Activated T-cell treated with anti-CD3 and anti-CD28 coated beads, Interleukin-2, amount 50 U/mL, for 1 hour (primary cell): ENCODE results near the gene TMEM8B.

Experiments
- DNase-seq: peaks from one replicate; pipeline ENCODE4 v3.0.0-alpha.2; 2020

TMEM8B gene

DNA sequence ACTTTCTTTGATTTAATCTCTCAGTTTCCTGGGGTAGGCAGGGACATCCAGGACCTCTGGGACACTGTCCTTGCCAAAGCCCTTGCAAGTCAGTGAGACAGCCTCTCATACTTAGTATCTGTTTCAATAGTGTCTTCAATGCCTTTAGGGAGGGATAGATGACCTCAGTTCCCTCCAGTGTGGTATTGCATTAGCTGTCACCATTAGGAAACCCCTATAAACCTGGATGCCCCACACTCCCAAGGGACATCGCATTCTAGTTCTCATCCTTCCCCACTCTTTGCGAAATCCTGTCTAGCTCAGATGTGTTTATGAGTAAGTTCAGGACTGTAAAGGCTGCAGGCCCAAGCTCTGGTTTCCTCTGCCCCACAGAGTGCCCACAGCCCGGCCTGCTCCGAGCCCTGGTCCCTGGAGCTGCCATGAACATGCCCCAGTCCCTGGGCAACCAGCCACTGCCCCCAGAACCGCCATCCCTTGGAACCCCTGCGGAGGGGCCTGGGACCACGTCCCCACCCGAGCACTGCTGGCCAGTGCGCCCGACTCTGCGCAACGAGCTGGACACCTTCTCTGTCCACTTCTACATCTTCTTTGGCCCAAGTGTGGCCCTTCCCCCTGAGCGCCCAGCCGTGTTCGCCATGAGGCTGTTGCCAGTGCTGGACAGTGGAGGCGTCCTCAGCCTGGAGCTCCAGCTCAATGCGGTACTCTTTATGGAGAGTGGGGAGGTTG lies 13.2 kb downstream of the TMEM8B start:
- DNase-seq = no peak

DNA sequence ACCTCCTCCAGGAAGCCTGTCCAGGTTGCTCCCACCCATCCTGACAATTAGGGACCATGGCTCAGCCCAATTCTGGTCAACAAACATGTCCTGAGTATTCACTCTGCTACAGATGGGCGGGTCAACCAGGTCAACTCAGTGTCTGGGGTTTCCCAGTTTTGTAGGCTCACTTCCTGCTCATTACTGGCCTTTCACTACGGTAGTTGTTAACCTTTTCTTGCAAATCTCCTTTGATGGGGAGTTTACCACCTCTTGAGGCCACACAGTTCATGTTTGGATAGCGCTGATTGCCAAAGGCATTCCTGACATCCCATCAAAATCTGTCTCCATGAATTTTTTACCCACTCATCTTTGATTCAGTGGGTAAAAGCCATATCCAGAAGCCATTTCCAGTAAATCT lies 13.8 kb downstream of the TMEM8B start:
- no peak for DNase-seq

DNA sequence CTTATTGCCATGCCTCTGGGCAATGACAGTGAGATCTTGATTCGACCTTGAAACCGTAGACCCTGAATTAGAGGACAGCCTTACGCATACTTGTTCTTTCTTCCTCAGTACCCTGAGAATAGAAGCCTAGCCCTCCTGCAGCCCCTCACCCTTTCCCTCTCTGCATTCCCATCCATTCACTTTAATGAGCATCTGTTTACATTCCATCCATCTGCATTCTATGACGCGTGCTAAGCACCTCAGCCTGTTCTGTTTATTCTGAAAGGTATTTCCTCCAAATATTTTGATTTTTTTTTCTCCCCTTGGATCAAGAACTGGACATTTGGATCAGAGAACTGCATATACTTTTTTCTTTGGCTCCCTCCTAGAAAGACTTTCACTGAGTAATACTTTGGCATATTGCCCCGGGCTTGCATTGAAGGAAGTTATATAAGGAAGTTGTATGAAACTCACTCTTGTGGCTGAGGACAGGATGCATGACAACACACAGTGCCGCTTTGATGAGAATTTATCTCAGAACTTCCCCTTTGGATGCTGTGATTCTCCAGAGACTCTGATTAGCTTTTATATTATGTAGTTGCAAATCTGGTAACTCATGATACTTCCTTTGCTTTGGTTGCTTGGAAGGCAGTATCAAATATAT lies 15.7 kb downstream of the TMEM8B start:
- DNase-seq = no peak

DNA sequence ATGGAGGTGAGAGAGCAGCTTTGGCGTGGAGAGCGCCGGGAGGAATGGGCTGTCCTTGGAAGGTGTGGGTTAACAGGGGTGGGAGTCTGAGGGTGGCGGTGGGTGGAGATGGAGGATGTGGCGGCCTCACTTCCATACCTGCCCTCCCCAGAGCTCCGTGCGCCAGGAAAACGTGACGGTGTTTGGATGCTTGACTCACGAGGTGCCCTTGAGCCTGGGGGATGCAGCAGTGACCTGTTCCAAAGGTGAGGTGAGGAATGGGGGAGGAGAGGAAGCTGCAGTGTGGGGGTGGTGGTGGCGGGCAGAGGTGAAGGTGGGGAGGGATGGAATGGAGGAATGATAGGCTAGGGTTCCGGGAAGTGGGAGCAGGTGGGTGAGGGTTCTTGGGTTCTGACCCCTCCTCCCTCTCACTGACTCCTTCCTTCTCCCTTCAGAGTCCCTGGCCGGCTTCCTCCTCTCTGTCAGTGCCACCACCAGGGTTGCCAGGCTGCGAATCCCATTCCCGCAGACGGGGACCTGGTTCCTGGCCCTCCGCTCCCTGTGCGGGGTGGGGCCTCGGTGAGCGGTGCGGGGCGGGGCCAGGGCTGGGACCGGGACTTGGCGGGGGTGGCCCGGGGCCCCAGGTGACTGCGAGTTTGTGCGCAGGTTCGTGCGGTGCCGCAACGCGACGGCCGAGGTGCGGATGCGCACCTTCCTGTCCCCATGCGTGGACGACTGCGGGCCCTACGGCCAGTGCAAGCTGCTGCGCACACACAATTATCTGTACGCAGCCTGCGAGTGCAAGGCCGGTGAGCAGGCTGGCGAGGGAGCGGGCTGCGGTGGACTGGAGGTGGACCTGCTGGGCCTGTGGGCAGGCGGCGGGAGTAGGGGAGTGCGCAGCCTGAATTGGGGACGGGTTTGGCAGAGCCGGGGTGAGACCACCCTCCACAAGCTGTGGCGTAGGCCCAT lies 17.1 kb downstream of the TMEM8B start:
- DNase-seq = no peak

DNA sequence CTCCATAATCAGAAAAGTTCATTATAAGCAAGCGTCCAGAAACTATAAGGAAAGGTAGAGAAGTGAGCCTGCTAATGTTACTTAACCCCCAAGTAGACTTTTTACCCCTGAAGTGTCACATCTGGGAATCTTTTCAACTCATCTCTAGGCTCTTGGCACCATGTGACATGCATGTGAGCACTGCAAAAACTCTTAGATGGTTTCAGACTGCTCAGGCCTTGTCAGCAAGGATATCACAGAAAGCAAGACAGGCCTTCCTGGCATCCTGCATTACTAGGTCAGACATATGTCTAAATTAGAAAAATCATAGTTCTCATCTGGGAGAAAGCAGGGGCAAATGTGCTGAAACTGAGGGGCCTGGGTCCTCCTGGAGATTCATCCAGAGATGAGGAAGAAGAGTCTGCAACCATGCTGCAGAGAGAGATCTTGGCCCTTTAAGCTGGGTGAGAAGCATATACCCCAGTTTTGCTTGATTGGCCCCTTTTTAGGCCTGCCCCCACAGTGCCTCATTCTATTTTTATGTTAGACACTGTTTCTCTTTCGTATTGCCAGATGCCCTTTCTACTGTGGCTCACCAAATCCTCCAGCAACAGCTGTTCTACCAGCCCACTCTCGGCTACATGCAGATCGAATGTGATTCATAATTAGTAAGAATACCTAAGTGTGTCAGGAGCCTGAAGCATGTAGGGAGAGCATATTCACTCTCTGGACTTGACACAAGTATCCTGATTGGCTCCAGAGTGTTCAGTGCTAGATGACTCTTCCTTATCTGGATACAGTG lies 19.0 kb downstream of the TMEM8B start:
- no peak for DNase-seq

DNA sequence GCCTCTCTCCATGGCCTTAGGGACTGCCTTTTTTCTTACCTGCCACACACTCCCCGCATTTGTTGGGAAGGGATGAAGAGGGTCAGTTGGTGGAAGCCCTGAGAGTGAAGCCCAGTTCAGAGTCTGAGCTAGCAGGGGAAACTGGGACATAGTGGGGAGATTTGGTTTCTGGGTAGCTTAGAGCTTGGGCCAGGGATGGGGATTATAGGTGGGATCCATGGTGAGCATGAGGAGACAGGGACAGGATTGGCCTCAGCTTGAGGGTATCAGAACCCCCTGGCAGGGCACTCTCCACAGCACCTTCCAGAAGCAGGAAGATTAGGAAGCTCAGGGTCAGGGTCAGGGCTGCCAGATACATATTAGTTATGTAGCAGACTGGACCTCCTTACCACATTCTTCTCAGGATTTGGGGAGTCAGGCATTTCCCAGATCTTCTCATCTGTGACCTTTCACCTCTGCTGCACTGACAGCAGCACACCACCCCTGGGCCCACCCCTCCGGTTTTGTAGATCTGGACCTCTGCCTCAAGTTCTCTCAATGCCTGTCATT lies 23.3 kb downstream of the TMEM8B start:
- no peak for DNase-seq

DNA sequence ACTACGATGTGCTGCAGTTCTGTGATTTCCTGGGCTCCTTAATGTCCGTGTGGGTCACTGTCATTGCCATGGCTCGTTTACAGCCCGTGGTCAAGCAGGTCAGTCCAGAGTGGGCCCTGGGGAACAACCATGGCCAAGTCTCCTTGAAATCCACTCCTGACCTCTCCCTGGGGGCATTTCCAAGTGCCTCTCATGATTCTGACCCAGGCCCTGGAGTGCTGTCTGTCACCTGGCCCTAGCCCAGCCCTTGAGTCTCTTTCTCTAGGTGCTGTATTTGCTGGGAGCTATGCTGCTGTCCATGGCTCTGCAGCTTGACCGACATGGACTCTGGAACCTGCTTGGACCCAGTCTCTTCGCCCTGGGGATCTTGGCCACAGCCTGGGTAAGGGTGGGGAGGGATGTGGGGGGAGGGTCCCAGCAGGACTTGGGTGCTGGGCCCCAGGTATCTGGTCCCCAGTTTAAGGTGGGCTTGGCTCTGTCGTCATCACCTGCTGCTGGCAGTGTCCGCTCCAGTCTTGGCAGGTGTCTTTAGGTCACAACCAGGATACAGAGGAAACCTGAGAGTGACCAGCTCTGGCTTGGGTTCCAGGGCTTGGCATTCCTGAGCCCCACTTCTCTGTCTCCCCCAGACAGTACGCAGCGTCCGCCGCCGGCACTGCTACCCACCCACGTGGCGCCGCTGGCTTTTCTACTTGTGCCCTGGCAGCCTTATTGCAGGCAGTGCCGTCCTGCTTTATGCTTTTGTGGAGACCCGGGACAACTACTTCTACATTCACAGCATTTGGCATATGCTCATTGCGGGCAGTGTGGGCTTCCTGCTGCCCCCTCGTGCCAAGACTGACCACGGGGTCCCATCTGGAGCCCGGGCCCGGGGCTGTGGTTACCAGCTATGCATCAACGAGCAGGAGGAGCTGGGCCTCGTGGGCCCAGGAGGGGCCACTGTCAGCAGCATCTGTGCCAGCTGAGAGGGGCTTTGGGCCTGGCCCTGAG lies 24.1 kb downstream of the TMEM8B start:
- no peak for DNase-seq

DNA sequence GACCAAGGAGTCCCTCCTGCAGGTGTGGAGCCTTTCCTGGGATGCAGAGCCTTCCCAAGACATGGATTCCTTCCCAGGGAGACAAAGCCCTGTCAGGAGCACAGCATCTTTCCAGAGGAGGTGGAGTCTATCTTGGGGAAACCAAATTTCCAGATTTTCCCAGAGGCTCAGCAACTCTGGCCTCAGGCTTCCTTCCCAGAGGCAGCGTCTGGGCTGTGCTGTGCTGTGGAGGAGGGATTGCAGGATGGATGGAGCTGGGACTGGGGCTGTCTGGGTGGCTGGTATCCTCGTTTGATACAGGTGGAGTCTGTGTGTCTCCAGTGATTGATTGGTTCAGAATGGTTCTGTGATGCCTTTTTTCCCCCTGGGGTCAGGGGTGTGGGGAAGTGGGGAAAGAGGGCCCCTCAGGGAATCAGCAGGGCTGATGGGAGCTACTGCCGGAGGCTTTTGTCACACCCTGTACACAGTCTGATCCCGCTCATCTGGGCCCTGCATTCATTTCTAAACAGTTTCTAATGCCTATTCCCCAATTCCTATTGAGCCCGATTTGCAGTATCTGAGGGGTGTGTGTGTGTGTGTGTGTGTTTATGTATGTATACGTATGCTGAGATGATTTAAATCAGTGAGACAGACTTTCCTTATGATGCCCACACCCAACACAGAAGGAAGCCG lies 25.2 kb downstream of the TMEM8B start:
- DNase-seq = no peak

DNA sequence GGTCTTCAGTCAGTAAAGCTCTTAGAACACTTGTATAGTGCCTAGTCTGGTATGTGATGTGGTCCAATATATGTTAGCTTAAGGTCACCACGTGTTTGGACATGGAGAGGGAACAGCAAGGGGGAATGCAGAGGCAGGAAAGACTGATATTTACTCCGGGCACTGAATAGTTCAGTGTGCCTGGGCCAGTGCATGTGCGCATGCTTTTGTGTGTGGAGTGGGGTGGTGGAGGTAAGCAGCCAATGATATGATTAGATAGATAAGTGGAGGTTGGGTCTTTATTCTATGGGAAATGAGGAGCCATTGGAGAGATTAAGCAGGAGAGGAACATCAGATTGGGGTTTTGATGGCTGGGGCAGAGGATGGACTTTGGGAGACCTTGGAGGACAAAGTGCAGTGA lies 27.2 kb downstream of the TMEM8B start:
- DNase-seq = no peak

DNA sequence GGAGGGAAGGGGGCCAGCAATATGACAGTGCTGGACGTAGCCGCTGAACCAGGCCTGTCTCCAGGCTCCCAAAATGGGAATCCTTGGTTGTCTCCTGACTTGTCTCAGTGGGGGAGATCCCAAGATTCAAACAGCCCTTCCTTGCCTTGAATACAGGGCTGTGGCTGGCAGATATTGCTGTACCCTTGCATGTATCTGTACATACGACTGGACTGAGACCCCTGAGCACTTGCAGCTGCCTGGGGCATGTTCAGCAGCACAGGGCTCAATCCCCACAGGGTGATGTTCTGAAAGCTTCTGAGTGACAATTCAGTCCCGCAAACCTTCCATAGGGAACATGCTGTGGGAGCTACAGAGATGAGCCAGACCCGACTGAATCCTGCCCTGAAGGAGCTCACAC lies 27.9 kb downstream of the TMEM8B start:
- DNase-seq = no peak

DNA sequence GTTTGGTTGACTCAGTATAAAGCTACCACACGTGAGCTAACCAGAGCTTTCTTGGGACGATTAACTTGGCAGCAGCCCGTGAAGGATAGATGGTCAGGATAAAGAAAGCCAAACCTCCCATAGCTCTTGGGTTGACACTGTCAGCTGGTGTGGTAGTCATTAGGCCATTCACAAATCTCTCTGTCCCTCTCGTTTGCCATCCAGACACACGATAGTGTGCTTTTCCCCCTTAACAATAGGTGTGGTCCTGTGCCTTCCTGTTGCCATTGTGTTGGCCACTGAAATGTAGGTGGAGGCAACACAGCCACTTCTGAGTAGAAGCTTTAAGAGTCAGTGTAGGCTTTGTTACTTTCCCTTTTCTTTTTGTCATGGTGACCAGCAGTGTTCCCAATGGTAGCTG lies 29.4 kb downstream of the TMEM8B start:
- no peak for DNase-seq

DNA sequence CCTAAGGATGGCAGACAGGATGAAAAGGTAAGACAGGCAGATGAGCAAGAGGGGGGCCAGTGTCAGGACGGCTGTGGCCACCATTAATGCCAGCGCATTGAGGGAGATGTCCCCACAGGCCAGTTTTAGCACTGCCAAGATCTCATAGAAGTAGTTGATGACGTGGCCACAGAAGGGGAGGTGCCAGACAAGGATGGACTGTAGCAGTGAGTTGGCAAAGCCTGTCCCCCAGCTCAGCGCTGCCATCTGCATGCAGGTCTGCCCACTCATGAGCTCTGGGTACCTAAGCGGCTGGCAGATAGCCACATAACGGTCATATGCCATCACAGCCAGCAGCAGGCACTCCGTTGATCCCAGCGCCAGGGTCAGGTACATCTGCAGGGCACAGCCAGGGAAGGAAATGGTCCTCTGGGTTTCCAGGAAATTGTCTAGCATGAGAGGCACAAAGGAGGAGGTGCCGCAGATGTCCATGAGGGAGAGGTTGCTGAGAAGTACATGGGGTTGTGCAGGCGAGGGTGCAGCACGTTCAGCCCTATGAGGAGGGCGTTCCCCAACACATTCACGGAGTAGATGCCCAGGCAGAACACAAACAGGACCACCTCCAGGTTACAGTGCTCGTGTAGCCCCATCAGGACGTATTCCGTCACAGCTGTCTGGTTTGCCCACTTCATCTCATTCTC lies 30.4 kb downstream of the TMEM8B start:
- no peak for DNase-seq

DNA sequence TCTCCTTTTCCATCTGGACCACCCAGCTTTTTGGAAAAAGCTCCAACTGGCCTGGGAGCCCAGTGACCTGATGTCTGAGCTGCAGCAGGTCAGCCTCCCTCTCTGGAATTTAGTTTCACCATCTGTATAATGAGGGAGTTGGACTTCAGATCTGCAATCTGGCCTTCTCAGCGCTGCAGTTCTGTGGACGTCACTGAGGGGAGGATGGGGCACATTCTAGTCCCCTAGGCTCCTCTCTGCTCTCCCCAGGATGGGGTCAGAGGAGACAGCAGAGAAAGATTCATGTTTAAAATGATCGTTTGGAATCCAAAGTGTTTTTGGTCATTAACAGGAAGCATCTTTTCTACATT lies 30.9 kb downstream of the TMEM8B start:
- DNase-seq = no peak

DNA sequence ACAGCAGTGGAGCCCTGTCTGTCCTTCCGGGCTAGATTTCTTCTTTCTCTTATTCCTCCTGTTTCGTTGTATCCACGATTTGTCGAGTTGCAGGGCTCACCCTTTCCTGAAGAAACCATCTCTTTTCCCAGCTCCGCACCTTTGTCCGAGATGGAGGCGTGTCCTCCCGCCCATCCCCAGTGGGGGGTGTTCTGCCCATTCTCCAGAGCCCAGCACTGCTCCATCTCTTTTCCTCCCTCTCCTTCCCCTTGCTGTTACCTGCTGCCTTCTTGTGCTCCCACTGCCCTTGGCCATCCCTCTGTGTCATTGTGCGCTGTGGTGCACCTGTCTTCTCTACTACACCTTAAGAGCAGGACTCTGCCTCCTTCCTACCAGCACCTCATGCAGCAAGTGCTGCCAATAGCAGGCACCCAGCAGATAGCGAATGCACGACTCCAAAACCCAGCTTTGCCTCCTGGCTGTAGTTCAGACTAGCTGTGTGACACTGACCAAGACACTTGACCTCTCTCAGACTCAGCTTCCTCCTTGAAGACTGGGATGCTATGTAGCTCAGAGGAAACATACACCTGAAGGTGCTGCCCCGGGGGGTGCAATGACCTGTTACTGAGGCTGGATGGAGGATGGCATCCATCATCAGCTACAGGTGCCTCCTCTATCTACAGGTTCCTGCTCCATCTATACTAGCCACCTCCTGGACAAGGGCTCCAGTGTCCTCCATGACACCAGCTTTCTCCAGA lies 32.3 kb downstream of the TMEM8B start:
- DNase-seq = no peak

DNA sequence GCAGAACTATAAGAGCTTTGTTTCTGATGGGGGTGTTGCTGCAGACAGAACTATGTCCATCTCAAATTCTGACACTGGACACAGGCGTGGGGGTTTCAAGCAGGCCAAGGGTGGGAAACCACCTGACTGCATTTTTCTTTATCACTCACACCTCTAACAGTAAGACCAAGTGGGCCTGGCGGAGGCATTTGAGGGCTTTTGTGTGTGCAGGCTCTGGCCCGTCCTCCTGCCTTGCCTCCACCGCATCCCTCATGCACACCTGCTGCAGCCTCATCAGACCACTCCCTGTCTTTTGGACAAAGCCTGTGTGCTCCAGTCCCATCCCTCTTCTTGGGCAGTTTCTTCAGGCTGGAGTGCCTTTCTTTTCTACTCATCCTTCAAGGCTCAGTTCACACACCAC lies 33.3 kb downstream of the TMEM8B start:
- no peak for DNase-seq

DNA sequence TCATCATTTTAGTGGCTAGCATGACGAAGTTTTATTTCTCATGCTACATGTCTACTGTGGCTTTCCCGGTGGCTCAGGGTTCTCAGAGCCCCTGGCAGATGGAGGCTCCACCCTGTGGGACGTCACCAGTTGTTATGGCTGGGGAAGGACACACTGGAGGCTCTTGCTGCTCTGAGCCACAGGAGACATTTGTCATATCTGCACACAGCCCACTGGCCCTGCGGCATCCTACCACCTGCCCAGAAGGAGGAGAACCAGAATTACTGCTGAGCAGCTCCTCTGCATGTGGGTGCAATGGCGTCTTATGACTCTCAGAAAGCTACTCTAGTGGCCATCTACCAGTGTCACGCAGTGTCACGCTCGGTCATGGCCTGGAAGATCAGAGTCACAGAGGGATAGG lies 34.6 kb downstream of the TMEM8B start:
- DNase-seq = no peak

DNA sequence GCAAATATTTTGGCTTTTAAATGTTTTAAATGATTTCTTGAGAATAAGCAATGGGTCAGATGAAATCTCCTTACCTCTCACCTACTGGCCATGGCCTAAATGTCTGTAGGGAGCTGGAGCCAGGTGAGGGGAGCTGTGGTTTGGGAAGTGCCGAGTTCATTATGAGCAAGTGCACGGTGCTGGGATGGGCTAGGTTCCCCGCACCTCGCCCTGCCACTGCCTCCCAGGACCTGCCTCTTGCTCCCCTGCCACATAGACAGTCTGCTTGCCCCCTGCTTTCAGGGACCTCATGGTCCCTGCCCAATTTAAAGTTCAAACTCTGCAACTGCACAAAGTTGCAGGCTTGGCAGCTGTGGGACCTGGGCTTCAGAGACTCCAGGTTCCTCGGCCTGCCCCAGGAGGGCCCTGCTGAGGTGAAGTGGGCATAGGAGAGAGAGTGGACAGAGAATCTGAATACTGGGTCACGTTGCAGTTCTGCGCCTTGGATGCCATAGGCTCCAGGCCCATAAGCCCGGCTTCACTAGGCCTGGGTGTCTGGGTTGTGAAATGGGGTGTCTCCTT lies 35.7 kb downstream of the TMEM8B start:
- DNase-seq = no peak

DNA sequence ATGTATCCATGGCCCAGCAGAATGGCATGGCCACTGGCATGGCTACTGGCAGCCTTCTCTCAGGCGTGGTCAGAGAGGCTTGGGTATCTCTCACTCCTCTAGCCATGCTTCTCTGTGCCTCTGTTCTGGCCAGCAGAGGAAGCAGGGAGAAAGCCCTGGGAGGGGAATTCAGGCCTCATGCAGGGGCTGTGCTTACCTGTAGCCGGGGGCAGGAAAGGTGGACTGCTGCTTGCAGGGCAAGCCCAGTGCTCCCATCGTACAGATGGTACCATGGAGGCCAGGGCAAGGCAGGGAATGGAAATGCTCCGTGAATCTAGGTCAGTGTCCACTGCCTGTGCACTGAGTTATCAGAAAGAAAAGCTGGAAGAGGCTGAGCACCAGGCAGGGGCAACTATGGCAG lies 38.5 kb downstream of the TMEM8B start:
- no peak for DNase-seq

DNA sequence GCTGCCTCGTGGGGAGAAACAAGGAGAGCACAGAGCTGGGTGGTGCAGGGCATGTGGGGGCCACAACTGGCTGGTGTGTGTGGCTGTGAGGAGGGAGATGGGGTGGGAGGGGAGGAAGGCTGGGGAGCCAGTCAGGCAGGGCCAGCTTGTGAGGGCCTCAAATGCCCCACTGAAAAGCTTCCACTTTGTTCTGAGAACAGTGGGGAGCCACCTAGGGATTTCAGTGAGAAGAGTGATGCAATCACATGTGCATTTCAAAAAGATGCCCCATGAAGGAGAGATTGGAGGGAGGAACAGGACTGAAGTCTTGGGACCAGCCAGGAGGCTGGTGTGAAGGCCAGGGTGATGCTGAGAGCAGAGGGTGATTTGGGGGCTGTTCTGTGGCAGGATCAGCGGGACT lies 39.9 kb downstream of the TMEM8B start:
- DNase-seq = no peak
